ENCODE data around the gene DOK5. TPM values are rescaled to one million over a fixed set of nuclear protein-coding genes. Genes with fewer than 3 reads are reported as not detected.

The DOK5 gene
- polyA plus RNA-seq, 1 of the 3 experiments (the other 2 are of a cell fraction) = 12.4 TPM

DNA sequence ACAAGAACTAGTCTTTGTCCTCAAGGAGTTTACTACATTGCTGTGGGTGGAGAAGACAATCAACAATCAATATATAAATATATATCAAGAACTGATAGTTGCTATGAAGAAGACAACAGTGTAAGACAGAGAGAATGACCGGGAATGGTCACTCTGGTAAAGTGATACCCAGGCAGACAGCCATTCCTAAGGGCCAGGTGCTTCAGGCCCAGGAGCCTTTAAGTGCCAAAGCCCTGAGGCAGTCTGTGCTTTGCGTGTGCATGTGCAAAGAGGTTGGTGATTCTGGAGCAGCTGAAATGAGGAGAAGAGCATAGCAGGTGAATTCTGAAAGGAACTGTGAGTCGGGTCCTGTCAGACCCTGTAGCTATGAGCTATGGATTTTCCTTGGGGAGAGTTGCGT is 154.2 kb downstream of the DOK5 start:
- Histone ChIP-seq H3K4me1 (ENCODE audit: control insufficient read depth in 1 of 2, insufficient read depth in 2 of 2, low read depth in 1 of 2, low read length in 1 of 2) (no peaks in the 10 kb centered on the region; a peak in 1 of 4 replicates), H3K9ac (no peak overlapping the region), H4K20me1 (ENCODE audit: insufficient read depth) (no peaks in the 10 kb centered on the region), H3K9me3 (no peaks in the 10 kb centered on the region), H3K9me2 (no peaks in the 10 kb centered on the region), H3K79me2 (ENCODE audit: insufficient read depth) (no peaks in the 10 kb centered on the region), H3K27me3 (ENCODE audit: insufficient read depth) (no peaks in the 10 kb centered on the region), H2AFZ (ENCODE audit: low read depth) (no peak overlapping the region), H3K36me3 (replicated peaks in 1 of 2; ENCODE audit: control insufficient read depth in 1 of 2, insufficient read depth in 2 of 2, low read length in 1 of 2) (no peaks in the 10 kb centered on the region), H3K27ac (ENCODE audit: low read depth in 2 of 2, low read length in 1 of 2) (no peak overlapping the region), H3F3A (replicated peaks; ENCODE audit: insufficient read depth) (no peaks in the 10 kb centered on the region), H3K4me2 (no peak overlapping the region), H3K4me3 (ENCODE audit: low read depth in 2 of 2, low read length in 1 of 2) (no peak overlapping the region)
- CTCF ChIA-PET = no interaction called here
- POLR2A ChIA-PET = no interaction called here
- no peak for DNase-seq
- 54% methylated on average over 4 of the region's 4 CpGs for WGBS (ENCODE audit: low lambda C conversion rate)
- TF ChIP-seq EZH2phosphoT487 (IDR thresholded peaks at IDR 0.05; ENCODE audit: borderline replicate concordance, low read depth) = no peak
- TF ChIP-seq NRF1 (IDR thresholded peaks at IDR 0.05; ENCODE audit: low read depth, low read length) = no peak
- TF ChIP-seq, protein P1, sequence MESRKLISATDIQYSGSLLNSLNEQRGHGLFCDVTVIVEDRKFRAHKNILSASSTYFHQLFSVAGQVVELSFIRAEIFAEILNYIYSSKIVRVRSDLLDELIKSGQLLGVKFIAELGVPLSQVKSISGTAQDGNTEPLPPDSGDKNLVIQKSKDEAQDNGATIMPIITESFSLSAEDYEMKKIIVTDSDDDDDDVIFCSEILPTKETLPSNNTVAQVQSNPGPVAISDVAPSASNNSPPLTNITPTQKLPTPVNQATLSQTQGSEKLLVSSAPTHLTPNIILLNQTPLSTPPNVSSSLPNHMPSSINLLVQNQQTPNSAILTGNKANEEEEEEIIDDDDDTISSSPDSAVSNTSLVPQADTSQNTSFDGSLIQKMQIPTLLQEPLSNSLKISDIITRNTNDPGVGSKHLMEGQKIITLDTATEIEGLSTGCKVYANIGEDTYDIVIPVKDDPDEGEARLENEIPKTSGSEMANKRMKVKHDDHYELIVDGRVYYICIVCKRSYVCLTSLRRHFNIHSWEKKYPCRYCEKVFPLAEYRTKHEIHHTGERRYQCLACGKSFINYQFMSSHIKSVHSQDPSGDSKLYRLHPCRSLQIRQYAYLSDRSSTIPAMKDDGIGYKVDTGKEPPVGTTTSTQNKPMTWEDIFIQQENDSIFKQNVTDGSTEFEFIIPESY (IDR thresholded peaks at IDR 0.05; ENCODE audit: borderline replicate concordance, low read depth) = no peak
- TF ChIP-seq, protein P2, sequence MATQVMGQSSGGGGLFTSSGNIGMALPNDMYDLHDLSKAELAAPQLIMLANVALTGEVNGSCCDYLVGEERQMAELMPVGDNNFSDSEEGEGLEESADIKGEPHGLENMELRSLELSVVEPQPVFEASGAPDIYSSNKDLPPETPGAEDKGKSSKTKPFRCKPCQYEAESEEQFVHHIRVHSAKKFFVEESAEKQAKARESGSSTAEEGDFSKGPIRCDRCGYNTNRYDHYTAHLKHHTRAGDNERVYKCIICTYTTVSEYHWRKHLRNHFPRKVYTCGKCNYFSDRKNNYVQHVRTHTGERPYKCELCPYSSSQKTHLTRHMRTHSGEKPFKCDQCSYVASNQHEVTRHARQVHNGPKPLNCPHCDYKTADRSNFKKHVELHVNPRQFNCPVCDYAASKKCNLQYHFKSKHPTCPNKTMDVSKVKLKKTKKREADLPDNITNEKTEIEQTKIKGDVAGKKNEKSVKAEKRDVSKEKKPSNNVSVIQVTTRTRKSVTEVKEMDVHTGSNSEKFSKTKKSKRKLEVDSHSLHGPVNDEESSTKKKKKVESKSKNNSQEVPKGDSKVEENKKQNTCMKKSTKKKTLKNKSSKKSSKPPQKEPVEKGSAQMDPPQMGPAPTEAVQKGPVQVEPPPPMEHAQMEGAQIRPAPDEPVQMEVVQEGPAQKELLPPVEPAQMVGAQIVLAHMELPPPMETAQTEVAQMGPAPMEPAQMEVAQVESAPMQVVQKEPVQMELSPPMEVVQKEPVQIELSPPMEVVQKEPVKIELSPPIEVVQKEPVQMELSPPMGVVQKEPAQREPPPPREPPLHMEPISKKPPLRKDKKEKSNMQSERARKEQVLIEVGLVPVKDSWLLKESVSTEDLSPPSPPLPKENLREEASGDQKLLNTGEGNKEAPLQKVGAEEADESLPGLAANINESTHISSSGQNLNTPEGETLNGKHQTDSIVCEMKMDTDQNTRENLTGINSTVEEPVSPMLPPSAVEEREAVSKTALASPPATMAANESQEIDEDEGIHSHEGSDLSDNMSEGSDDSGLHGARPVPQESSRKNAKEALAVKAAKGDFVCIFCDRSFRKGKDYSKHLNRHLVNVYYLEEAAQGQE (IDR thresholded peaks at IDR 0.05; ENCODE audit: low read depth, low read length) = no peak
- TF ChIP-seq, protein P3, sequence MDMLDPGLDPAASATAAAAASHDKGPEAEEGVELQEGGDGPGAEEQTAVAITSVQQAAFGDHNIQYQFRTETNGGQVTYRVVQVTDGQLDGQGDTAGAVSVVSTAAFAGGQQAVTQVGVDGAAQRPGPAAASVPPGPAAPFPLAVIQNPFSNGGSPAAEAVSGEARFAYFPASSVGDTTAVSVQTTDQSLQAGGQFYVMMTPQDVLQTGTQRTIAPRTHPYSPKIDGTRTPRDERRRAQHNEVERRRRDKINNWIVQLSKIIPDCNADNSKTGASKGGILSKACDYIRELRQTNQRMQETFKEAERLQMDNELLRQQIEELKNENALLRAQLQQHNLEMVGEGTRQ (IDR thresholded peaks at IDR 0.05; ENCODE audit: borderline replicate concordance, low read depth, low read length) = no peak
- TF ChIP-seq EP300 (IDR thresholded peaks at IDR 0.05; ENCODE audit: borderline replicate concordance in 1 of 2, low read depth in 1 of 2, low read length in 1 of 2) = no peak
- no peak for TF ChIP-seq TAF1 (IDR thresholded peaks at IDR 0.05; ENCODE audit: borderline replicate concordance, low read depth, low read length)
- TF ChIP-seq POLR2AphosphoS5 (IDR thresholded peaks at IDR 0.05; ENCODE audit: low read depth, low read length) = no peak
- TF ChIP-seq RAD21 (IDR thresholded peaks at IDR 0.05; ENCODE audit: low read length) = no peak
- TF ChIP-seq, protein P4, sequence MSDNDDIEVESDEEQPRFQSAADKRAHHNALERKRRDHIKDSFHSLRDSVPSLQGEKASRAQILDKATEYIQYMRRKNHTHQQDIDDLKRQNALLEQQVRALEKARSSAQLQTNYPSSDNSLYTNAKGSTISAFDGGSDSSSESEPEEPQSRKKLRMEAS (IDR thresholded peaks at IDR 0.05; ENCODE audit: low read depth) = no peak
- no peak for TF ChIP-seq GATA2 (CRISPR knock-in tag; IDR thresholded peaks at IDR 0.05)
- TF ChIP-seq NFIC (IDR thresholded peaks at IDR 0.05; ENCODE audit: borderline replicate concordance) = no peak
- no peak for TF ChIP-seq GABPA (IDR thresholded peaks at IDR 0.05; ENCODE audit: low read depth)
- no peak for TF ChIP-seq RCOR1 (IDR thresholded peaks at IDR 0.05; ENCODE audit: low read length)
- TF ChIP-seq FOXM1 (IDR thresholded peaks at IDR 0.05; ENCODE audit: low read depth) = no peak
- no peak for TF ChIP-seq RFX5 (IDR thresholded peaks at IDR 0.05; ENCODE audit: low read length)
- TF ChIP-seq MXI1 (IDR thresholded peaks at IDR 0.05; ENCODE audit: low read depth, low read length) = no peak
- no peak for TF ChIP-seq SIN3A (IDR thresholded peaks at IDR 0.05; ENCODE audit: borderline replicate concordance, low read depth, low read length)
- no peak for TF ChIP-seq SMC3 (IDR thresholded peaks at IDR 0.05; ENCODE audit: low read depth, low read length)
